Testis (tissue), 3 donors: Measurements from ENCODE around the gene PTCD2. TPM values are rescaled to one million over a fixed set of nuclear protein-coding genes. Genes with fewer than 3 reads are reported as not detected.

Experiments
- DNase-seq: peaks from one replicate; pipeline ENCODE4 v3.0.0-alpha.2; 2019
- H3K27ac ChIP-seq, 2 donors: fragments of 200-600 bp; sonication (generic); one replicate each; pipeline ENCODE4 v1.5.1; 2019
- H3K27me3 ChIP-seq: fragments of 200-600 bp; sonication (generic); one replicate; pipeline ENCODE4 v1.5.1; 2019
- H3K36me3 ChIP-seq: fragments of 200-600 bp; sonication (generic); one replicate; pipeline ENCODE4 v1.5.1; 2017; ENCODE audit warnings: low read depth; ENCODE audit errors: missing control alignments
- H3K4me1 ChIP-seq: fragments of 200-600 bp; sonication (generic); one replicate; pipeline ENCODE4 v1.5.1; 2019
- H3K4me3 ChIP-seq, 2 donors: fragments of 200-600 bp; sonication (generic); one replicate each; pipeline ENCODE4 v1.5.1; 2017 to 2019
- H3K9me3 ChIP-seq: fragments of 200-600 bp; sonication (generic); one replicate; pipeline ENCODE4 v1.5.1; 2017
- POLR2A ChIP-seq: fragments of 450-650 bp; IDR thresholded peaks from one replicate; pipeline ENCODE4 v1.6.1; 2017; ENCODE audit warnings: antibody characterized with exemption, mild to moderate bottlenecking, moderate library complexity
- WGBS, 2 donors: methylation state at CpG; one replicate each; pipeline ENCODE4 v1.1.5; 2018; 5-methylcytosine and 5-hydroxymethylcytosine counted together
- intact Hi-C: fragments of 100-400 bp; cut with DNase I; formaldehyde crosslinking; loops from one replicate; pipeline ENCODE4 v1.15.1; 2023; ENCODE audit warnings: low total_unique reads
- polyA plus RNA-seq: library from polyadenylated mRNA; stranded (reverse); fragments of 350-450 nt; fragmentation: Illumina TruSeq; extraction: RNeasy Lipid Tissue Mini Kit (QIAGEN cat#74804); gene quantifications from one replicate; pipeline ENCODE4 v1.2.3, GENCODE V29; 2014; ENCODE audit warnings: low read depth, low replicate concordance; ENCODE audit not compliant: insufficient read depth
- total RNA-seq, 2 donors: library from RNA; depleted of rRNA; stranded (reverse); fragments of >200 nt; gene quantifications; one replicate each; pipeline ENCODE4 v1.2.3, GENCODE V29; 2016
- TF ChIP-seq, protein P1 (sequence below), 3 experiments: fragments of 450-650 bp in 2 of 3; fragments of 200-600 bp in 1 of 3; sonication (generic) in 1 of 3; IDR thresholded peaks; one replicate each; pipeline ENCODE4 v1.5.1; 2016 to 2019; ENCODE audit warnings: antibody characterized with exemption in 3 of 3, mild to moderate bottlenecking in 2 of 3, moderate library complexity in 1 of 3

Gene PTCD2
- total and polyA plus RNA-seq, 3 donors from 2014 or later, result 4.9 to 9.0 (median 8.2) TPM

GRCh38 chr5:72284559-72285423, 35.4 kb upstream of the PTCD2 start:
- 73 to 74% methylated on average over 3 of the region's 3 CpGs for WGBS, 2 donors
- Histone ChIP-seq H3K27ac (no peak overlapping the region), H3K4me3 (no peak overlapping the region), H3K9me3 (no peaks in the 10 kb centered on the region), H3K27me3 (no peaks in the 10 kb centered on the region), H3K4me1 (peaks cover 8% of the 10 kb centered on the region), H3K36me3 (no peaks in the 10 kb centered on the region)
- intact Hi-C loops, result no loop called here
- no peak for TF ChIP-seq POLR2A
- TF ChIP-seq, protein P1, sequence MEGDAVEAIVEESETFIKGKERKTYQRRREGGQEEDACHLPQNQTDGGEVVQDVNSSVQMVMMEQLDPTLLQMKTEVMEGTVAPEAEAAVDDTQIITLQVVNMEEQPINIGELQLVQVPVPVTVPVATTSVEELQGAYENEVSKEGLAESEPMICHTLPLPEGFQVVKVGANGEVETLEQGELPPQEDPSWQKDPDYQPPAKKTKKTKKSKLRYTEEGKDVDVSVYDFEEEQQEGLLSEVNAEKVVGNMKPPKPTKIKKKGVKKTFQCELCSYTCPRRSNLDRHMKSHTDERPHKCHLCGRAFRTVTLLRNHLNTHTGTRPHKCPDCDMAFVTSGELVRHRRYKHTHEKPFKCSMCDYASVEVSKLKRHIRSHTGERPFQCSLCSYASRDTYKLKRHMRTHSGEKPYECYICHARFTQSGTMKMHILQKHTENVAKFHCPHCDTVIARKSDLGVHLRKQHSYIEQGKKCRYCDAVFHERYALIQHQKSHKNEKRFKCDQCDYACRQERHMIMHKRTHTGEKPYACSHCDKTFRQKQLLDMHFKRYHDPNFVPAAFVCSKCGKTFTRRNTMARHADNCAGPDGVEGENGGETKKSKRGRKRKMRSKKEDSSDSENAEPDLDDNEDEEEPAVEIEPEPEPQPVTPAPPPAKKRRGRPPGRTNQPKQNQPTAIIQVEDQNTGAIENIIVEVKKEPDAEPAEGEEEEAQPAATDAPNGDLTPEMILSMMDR (IDR thresholded peaks at IDR 0.05), result no peak
- DNase-seq, result no peak

DNA sequence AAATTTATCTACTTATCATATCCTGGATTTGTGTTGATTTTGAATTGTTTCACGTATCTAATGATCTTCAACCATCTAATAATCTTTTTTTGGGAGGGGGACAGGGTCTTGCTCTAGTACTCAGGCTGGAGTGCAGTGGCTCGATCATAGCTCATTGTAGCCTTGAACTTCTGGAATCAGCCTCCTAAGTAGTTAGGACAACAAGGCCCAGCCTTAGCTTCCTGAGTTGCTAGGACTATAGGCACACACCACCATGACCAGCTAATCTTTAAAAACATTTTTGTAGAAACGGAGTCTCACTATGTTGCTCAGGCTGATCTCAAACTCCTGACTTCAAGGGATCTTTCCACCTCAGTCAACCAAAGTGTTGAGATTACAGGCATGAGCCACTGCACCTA, 34.8 kb upstream of the PTCD2 start:
- no peaks in the 10 kb centered on the region for H3K9me3 ChIP-seq
- no peak for DNase-seq
- no peak overlapping the region for H3K27ac ChIP-seq
- whole genome bisulfite sequencing, 2 donors, result 81 to 88% methylated on average over 3 of the region's 3 CpGs
- intact Hi-C loops, result no loop called here
- H3K4me1 ChIP-seq, result peaks cover 8% of the 10 kb centered on the region
- H3K36me3 ChIP-seq, result no peaks in the 10 kb centered on the region
- TF ChIP-seq, protein P1 (IDR thresholded peaks at IDR 0.05), result no peak
- no peak for TF ChIP-seq POLR2A
- H3K4me3 ChIP-seq, result no peak overlapping the region
- H3K27me3 ChIP-seq, result no peaks in the 10 kb centered on the region

DNA sequence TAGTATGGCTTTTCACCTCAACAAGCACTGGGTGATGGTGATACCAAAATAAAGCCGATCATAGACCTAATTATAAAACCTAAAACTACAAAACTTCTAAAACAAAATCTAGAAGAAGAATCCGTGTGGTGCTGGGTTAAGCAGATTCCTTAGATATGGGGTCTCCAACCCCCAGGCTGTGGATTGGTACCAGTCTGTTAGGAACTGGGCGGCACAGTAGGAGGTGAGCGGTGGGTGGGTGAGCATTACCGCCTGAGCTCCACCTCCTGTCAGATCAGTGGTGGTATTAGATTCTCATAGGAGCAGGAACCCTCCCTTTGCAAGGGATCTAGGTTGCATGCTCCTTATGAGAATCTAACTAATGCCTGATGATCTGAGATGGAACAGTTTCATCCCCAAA, 33.4 kb upstream of the PTCD2 start:
- no peak for TF ChIP-seq POLR2A
- TF ChIP-seq, protein P1 (IDR thresholded peaks at IDR 0.05), result no peak
- DNase-seq, result no peak
- WGBS, 2 donors, result 93 to 96% methylated on average over 5 of the region's 5 CpGs
- Histone ChIP-seq H3K27me3 (no peaks in the 10 kb centered on the region), H3K9me3 (no peaks in the 10 kb centered on the region), H3K36me3 (no peaks in the 10 kb centered on the region), H3K4me3 (no peak overlapping the region), H3K27ac (no peak overlapping the region), H3K4me1 (peaks cover 8% of the 10 kb centered on the region)
- intact Hi-C loops, result no loop called here

GRCh38 chr5:72288924-72289323, 31.2 kb upstream of the PTCD2 start:
- Histone ChIP-seq H3K36me3 (no peaks in the 10 kb centered on the region), H3K27ac (no peak overlapping the region), H3K9me3 (no peaks in the 10 kb centered on the region), H3K4me3 (no peak overlapping the region), H3K27me3 (no peaks in the 10 kb centered on the region), H3K4me1 (no peaks in the 10 kb centered on the region)
- WGBS, 2 donors, result 93 to 97% methylated on average over 2 of the region's 2 CpGs
- TF ChIP-seq, protein P1 (IDR thresholded peaks at IDR 0.05), result no peak
- TF ChIP-seq POLR2A, result no peak
- DNase-seq, result no peak
- intact Hi-C loops, result no loop called here
